Stimulated activated CD4-positive, alpha-beta T cell treated with anti-CD3 and anti-CD28 coated beads, Interleukin-2, amount 100 ng/mL, for 48 hours (primary cell): ENCODE measurements around the gene CASP10.

Experiments
- DNase-seq, 2 donors: peaks; one replicate each; pipeline ENCODE4 v3.0.0-alpha.2; 2020

The CASP10 gene

GRCh38 chr2:201261471-201261870, 78.5 kb downstream of the CASP10 start:
- peak; percentile 35 to 36 for DNase-seq

GRCh38 chr2:201261906-201262305, 79.0 kb downstream of the CASP10 start:
- no peak for DNase-seq

GRCh38 chr2:201262718-201263117, 79.8 kb downstream of the CASP10 start:
- no peak for DNase-seq

- DNase-seq: no peak
Observed at GRCh38 chr2:201263779-201264178, 80.8 kb downstream of the CASP10 start.

- no peak for DNase-seq
Observed at GRCh38 chr2:201264472-201265173, 81.7 kb downstream of the CASP10 start.

GRCh38 chr2:201266629-201267028, 83.7 kb downstream of the CASP10 start:
- no peak for DNase-seq

GRCh38 chr2:201267278-201268030, 84.5 kb downstream of the CASP10 start:
- no peak for DNase-seq

GRCh38 chr2:201269764-201270163, 86.8 kb downstream of the CASP10 start:
- DNase-seq: no peak

GRCh38 chr2:201270293-201271001, 87.5 kb downstream of the CASP10 start:
- no peak for DNase-seq

GRCh38 chr2:201271917-201272316, 89.0 kb downstream of the CASP10 start:
- no peak for DNase-seq

- no peak for DNase-seq
Observed at GRCh38 chr2:201273330-201273983, 90.5 kb downstream of the CASP10 start.

GRCh38 chr2:201275069-201275468, 92.1 kb downstream of the CASP10 start:
- no peak for DNase-seq

GRCh38 chr2:201275990-201276389, 93.0 kb downstream of the CASP10 start:
- DNase-seq: no peak

GRCh38 chr2:201276511-201276910, 93.6 kb downstream of the CASP10 start:
- DNase-seq: no peak
